ENCODE data around the gene CAMK1D. TPM values are rescaled to one million over a fixed set of nuclear protein-coding genes. Genes with fewer than 3 reads are reported as not detected.

CAMK1D gene
- total and polyA plus RNA-seq, 2 experiments from 2014 or later: 4.6 to 7.2 TPM

GRCh38 chr10:12509016-12509793 lies 159.9 kb downstream of the CAMK1D start:
- Mint-ChIP-seq H3K9me3 (no peaks in the 10 kb centered on the region; the same call in 2 of the 3 replicates), H3K4me3 (no peak overlapping the region), H3K27ac (no peak overlapping the region), H3K4me1 (peaks cover 15% of the 10 kb centered on the region), H3K36me3 (ENCODE audit: low read depth) (peaks cover 4% of the 10 kb centered on the region; the same call in 1 of the 3 replicates), H3K27me3 (ENCODE audit: insufficient read depth, low read depth, poor library complexity) (peaks cover 4% of the 10 kb centered on the region)
- no peaks in the 10 kb centered on the region for H3K36me3 ChIP-seq (ENCODE audit: insufficient read depth)
- ATAC-seq: no peak
- no peak for DNase-seq (ENCODE audit: low spot score)
- no peaks in the 10 kb centered on the region; the same call in 1 of the 2 replicates for H3K79me2 ChIP-seq (replicated peaks; ENCODE audit: insufficient read depth)
- TF ChIP-seq NANOG (IDR thresholded peaks at IDR 0.05; ENCODE audit: borderline replicate concordance): no peak
- TF ChIP-seq ZNF462 (CRISPR knock-in tag; IDR thresholded peaks at IDR 0.05): no peak
- no peak for TF ChIP-seq EZH2 (IDR thresholded peaks at IDR 0.05; ENCODE audit: low read depth, unreplicated experiment)
- TF ChIP-seq ZNF331 (CRISPR knock-in tag; IDR thresholded peaks at IDR 0.05; ENCODE audit: low read depth): no peak
- TF ChIP-seq CREB1 (CRISPR knock-in tag; IDR thresholded peaks at IDR 0.05; ENCODE audit: low read depth): no peak
- no peak for TF ChIP-seq EZH2phosphoT487 (IDR thresholded peaks at IDR 0.05; ENCODE audit: unreplicated experiment)
- TF ChIP-seq ETS1 (IDR thresholded peaks at IDR 0.05): no peak
- no peak for TF ChIP-seq POLR2AphosphoS5 (IDR thresholded peaks at IDR 0.05; ENCODE audit: low read depth)
- TF ChIP-seq JUNB (IDR thresholded peaks at IDR 0.05; ENCODE audit: unreplicated experiment): no peak
- TF ChIP-seq STAT1 (IDR thresholded peaks at IDR 0.05; ENCODE audit: unreplicated experiment): no peak
- TF ChIP-seq CTCF (conservative IDR thresholded peaks at IDR 0.05; ENCODE audit: low read depth in 2 of 2): no peak
- no peak for TF ChIP-seq REST (IDR thresholded peaks at IDR 0.05; ENCODE audit: unreplicated experiment)
- TF ChIP-seq ZNF114 (CRISPR knock-in tag; IDR thresholded peaks at IDR 0.05): no peak
- no peak overlapping the region for H2AFZ ChIP-seq
- H3F3A ChIP-seq (replicated peaks; ENCODE audit: low read depth): no peaks in the 10 kb centered on the region
- no peak overlapping the region for H3K27ac ChIP-seq (ENCODE audit: low read depth)
- no peaks in the 10 kb centered on the region for H3K27me3 ChIP-seq (ENCODE audit: insufficient read depth)
- H3K4me2 ChIP-seq: no peak overlapping the region
- H4K20me1 ChIP-seq (replicated peaks; ENCODE audit: insufficient read depth): 0 out of 2 replicates have a peak, but pooled peaks cover 5% of the 10 kb centered on the region
- no peak overlapping the region for H3K4me3 ChIP-seq
- H3K9me2 ChIP-seq (ENCODE audit: insufficient read depth): no peaks in the 10 kb centered on the region
- H3K4me1 ChIP-seq (ENCODE audit: insufficient read depth): peaks cover 9% of the 10 kb centered on the region; the same call in 1 of the 2 replicates
